Body of pancreas (tissue), 4 donors: ENCODE results near the gene EFNA3.

Experiments
- CTCF ChIP-seq, 7 experiments: fragments of 450-650 bp in 4 of 7; fragments of 200-600 bp in 3 of 7; sonication (generic) in 3 of 7; IDR thresholded peaks; one replicate each; pipeline ENCODE4 v1.5.1; 2016 to 2019; ENCODE audit warnings: antibody characterized with exemption in 7 of 7
- POLR2A ChIP-seq, 3 donors: fragments of 450-650 bp; IDR thresholded peaks; one replicate each; pipeline ENCODE4 v1.6.1; 2016; ENCODE audit warnings: antibody characterized with exemption in 3 of 3, mild to moderate bottlenecking in 2 of 3

GRCh38 chr1:155120253-155120652, 41.6 kb downstream of the EFNA3 start:
- TF ChIP-seq POLR2A (IDR thresholded peaks at IDR 0.05) = no peak
- no peak for TF ChIP-seq CTCF (IDR thresholded peaks at IDR 0.05)
